ENCODE data around the gene KCNT1. TPM values are rescaled to one million over a fixed set of nuclear protein-coding genes. Genes with fewer than 3 reads are reported as not detected.

The KCNT1 gene
- total RNA-seq, 2 donors from 2014 or later: 0.48 TPM; not detected in 1

DNA sequence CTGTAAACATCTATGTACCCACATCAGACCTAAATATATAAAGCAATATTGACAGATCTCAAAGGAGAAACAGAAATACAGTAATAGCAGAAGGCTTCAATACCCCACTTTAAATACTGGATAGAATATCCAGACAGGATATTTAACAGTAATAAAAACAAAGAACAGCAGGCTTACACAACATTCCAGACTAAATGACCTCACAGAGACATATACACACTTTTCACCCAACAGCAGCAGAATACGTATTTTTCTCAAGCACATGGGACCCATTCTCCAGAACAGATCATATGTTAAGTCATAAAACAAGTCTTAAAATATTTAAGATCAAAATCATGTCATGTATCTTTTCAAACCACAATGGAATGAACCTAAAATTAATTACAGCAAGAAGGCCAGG is 128.5 kb downstream of the KCNT1 start:
- H3K4me3 ChIP-seq: no peak overlapping the region
- H3K4me1 ChIP-seq: no peaks in the 10 kb centered on the region
- H3K27ac ChIP-seq: no peak overlapping the region
- TF ChIP-seq, protein P1, sequence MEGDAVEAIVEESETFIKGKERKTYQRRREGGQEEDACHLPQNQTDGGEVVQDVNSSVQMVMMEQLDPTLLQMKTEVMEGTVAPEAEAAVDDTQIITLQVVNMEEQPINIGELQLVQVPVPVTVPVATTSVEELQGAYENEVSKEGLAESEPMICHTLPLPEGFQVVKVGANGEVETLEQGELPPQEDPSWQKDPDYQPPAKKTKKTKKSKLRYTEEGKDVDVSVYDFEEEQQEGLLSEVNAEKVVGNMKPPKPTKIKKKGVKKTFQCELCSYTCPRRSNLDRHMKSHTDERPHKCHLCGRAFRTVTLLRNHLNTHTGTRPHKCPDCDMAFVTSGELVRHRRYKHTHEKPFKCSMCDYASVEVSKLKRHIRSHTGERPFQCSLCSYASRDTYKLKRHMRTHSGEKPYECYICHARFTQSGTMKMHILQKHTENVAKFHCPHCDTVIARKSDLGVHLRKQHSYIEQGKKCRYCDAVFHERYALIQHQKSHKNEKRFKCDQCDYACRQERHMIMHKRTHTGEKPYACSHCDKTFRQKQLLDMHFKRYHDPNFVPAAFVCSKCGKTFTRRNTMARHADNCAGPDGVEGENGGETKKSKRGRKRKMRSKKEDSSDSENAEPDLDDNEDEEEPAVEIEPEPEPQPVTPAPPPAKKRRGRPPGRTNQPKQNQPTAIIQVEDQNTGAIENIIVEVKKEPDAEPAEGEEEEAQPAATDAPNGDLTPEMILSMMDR (IDR thresholded peaks at IDR 0.05): no peak
- no peaks in the 10 kb centered on the region for H3K36me3 ChIP-seq
- DNase-seq (ENCODE audit: low spot score): no peak
- no peaks in the 10 kb centered on the region for H3K27me3 ChIP-seq
- H3K9me3 ChIP-seq: peaks cover 0 to 12% of the 10 kb centered on the region in 2 donors

DNA sequence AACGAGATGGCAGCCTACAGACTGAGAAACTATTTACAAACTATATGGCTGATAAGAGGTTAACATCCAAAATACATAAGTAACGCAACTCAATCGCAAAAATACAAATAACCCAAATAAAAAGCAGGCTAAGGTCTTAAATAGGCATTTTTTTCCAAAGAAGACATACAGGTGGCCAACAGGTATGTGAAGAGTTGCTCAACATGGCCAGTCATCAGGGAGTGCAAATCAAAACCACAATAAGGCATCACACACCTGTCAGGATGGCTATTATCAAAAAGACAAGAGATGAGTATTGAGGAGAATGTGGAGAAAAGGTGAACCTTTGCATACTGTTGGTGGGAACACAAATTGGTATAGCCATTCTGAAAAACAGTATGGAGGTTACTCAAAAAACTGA is 131.9 kb downstream of the KCNT1 start:
- no peaks in the 10 kb centered on the region for H3K27me3 ChIP-seq
- TF ChIP-seq, protein P1 (IDR thresholded peaks at IDR 0.05): no peak
- no peak for DNase-seq (ENCODE audit: low spot score)
- peaks cover 0 to 5% of the 10 kb centered on the region in 2 donors for H3K9me3 ChIP-seq
- H3K27ac ChIP-seq: no peak overlapping the region
- H3K4me1 ChIP-seq: no peaks in the 10 kb centered on the region
- no peaks in the 10 kb centered on the region for H3K36me3 ChIP-seq
- H3K4me3 ChIP-seq: no peak overlapping the region

GRCh38 chr9:135835131-135835530 is 133.1 kb downstream of the KCNT1 start:
- Histone ChIP-seq H3K9me3 (no peaks in the 10 kb centered on the region), H3K4me3 (no peak overlapping the region), H3K36me3 (no peaks in the 10 kb centered on the region), H3K4me1 (no peaks in the 10 kb centered on the region), H3K27ac (no peak overlapping the region), H3K27me3 (no peaks in the 10 kb centered on the region)
- DNase-seq (ENCODE audit: low spot score): no peak
- TF ChIP-seq, protein P1 (IDR thresholded peaks at IDR 0.05): no peak

- Histone ChIP-seq H3K27me3 (no peaks in the 10 kb centered on the region), H3K36me3 (no peaks in the 10 kb centered on the region), H3K27ac (no peak overlapping the region), H3K4me3 (no peak overlapping the region), H3K4me1 (no peaks in the 10 kb centered on the region), H3K9me3 (no peaks in the 10 kb centered on the region)
- TF ChIP-seq, protein P1 (IDR thresholded peaks at IDR 0.05): no peak
- DNase-seq (ENCODE audit: low spot score): no peak
These were observed 137.5 kb downstream of the KCNT1 start for GRCh38 chr9:135839516-135839915.

GRCh38 chr9:135840107-135840506 is 138.1 kb downstream of the KCNT1 start:
- H3K36me3 ChIP-seq: no peaks in the 10 kb centered on the region
- no peak overlapping the region for H3K27ac ChIP-seq
- no peaks in the 10 kb centered on the region for H3K4me1 ChIP-seq
- H3K27me3 ChIP-seq: no peaks in the 10 kb centered on the region
- TF ChIP-seq, protein P1 (IDR thresholded peaks at IDR 0.05): no peak
- no peak overlapping the region for H3K4me3 ChIP-seq
- DNase-seq (ENCODE audit: low spot score): no peak
- no peaks in the 10 kb centered on the region for H3K9me3 ChIP-seq

DNA sequence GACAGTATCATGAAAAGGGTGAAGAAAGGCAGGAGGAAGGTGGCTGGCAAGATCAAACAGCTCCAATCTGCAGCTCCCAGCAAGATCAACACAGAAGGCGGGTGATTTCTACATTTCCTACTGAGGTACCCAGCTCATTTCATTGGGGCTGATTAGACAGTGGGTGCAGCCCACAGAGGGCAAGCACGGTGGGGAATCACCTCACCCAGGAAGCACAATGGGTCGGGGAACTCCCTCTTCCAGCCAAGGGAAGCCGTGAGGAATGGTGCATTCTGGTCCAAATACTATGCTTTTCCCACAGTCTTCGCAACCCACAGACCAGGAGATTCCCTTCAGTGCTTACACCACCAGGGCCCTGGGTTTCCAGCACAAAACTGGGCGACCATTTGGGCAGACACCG is 138.6 kb downstream of the KCNT1 start:
- Histone ChIP-seq H3K4me1 (no peaks in the 10 kb centered on the region), H3K9me3 (no peaks in the 10 kb centered on the region), H3K36me3 (no peaks in the 10 kb centered on the region), H3K27ac (no peak overlapping the region), H3K27me3 (no peaks in the 10 kb centered on the region), H3K4me3 (no peak overlapping the region)
- TF ChIP-seq, protein P1 (IDR thresholded peaks at IDR 0.05): no peak
- no peak for DNase-seq (ENCODE audit: low spot score)
